Amygdala (tissue), 56 donors: Measurements from ENCODE around the gene PIWIL1.

Source experiments
- DNase-seq, 56 donors: peaks; one replicate each; lab custom pipeline; 2025; lab: John Stamatoyannopoulos, UW

Gene PIWIL1

DNA sequence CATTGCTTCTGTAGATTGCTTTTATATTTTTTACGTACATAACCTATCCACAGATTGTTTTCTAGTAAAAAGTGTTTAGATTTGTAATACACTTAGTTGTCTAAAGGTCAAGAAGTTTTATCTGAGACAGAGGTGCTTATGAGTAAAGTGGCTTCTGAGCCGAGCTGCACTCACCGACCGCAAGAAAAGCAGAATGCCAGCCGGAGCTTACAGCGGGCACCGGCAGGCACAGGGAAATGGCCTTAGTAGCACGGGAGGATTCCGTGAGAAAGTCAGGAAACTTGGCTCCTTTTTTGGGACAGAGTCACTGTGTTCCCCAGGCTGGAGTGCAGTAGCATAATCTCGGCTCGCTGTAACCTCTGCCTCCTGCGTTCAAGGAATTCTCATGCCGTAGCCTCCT is 29.8 kb downstream of the PIWIL1 start:
- no peak for DNase-seq

GRCh38 chr12:130369816-130370215 is 32.1 kb downstream of the PIWIL1 start:
- no peak for DNase-seq

- no peak for DNase-seq
These were observed 33.6 kb downstream of the PIWIL1 start for GRCh38 chr12:130371296-130371695.

DNA sequence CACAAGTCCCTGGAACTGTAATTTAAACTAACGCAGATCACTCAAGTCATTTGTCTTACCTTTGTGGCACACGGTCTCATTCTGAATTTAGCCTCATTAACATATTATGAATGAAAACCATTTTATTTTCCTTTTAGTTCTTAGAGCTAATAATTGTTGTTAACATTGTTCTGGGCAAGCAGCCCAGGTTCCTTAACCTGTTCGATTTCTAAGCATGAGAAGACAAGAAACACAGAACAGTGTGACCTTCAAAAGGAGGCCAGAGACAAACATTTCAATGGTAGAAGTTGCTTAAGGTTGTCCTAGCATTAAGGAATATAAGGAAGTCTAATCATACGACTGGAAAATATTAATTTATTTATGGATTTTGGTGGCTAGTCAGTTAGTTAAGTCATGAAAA is 35.2 kb downstream of the PIWIL1 start:
- DNase-seq, result no peak

GRCh38 chr12:130374083-130374482 is 36.4 kb downstream of the PIWIL1 start:
- DNase-seq, result no peak

DNA sequence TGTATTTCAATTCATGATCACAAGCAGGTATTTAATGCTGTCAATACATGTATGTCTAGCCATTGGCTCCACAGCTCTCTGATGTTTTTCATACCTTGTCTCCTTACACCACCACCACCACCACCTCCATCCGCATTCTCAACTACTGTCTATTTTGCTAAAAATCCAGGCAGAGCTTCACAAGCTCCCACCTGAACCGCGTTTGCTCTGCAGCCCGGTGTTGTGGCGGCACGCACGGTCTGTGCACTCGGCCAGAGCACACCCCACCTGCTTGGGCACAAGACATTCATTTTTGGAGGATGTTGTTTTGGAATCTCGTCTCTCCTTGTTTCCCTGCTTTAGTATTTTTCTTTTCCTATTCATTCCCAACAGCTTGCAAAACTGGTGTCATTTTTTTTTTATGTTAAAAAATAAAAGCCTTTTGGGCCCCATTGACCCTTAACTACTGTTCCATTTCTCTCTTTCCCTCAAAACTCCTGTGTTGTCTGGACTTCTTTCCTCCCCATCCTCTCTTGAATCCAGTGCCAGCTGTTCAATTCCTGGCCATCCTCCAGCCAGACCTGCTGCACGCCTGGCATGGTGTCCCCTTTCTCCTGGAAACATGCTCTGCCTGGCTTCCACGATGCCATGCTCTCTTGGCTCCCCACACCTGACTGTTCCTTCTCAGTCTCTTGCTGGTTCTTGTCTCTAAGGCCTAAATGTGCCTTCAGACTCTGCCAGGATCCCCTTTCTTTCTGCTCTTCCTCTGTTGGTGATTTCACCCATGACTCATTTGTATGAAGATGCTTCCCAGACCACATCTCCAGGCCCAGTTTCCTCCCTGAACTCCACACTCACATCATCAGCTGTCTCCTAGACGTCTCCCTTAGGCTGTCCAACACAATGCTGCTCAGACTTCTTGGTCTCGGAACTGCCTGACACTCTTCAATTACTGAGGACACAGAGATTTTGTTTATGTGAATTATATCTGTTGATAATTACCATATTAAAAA is 37.9 kb downstream of the PIWIL1 start:
- no peak for DNase-seq

DNA sequence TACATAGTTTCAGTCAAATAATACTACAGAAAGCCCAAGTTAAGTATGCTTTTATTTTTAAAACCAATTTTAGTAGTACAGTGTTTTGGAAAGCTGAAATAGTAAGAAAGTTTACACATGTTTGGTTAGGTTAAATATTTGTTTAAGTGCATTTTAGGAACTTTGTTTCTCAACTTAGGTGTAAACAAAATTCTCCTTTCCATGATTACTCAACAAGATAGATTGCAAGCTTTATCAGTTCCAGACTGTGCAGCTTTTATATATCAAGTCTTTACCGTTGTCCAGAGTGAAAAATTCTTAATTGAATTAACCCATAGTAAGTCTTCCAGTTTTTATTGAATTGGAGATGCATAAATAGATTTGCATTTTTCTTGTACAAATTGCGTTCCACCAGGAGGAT is 45.1 kb downstream of the PIWIL1 start:
- DNase-seq, result no peak

- no peak for DNase-seq
These were observed 46.5 kb downstream of the PIWIL1 start for GRCh38 chr12:130384234-130384633.

- no peak for DNase-seq
These were observed 47.5 kb downstream of the PIWIL1 start for GRCh38 chr12:130385193-130385592.

- DNase-seq, result no peak
These were observed 53.5 kb downstream of the PIWIL1 start for GRCh38 chr12:130391186-130391585.

GRCh38 chr12:130394906-130395305 is 57.2 kb downstream of the PIWIL1 start:
- no peak for DNase-seq

DNA sequence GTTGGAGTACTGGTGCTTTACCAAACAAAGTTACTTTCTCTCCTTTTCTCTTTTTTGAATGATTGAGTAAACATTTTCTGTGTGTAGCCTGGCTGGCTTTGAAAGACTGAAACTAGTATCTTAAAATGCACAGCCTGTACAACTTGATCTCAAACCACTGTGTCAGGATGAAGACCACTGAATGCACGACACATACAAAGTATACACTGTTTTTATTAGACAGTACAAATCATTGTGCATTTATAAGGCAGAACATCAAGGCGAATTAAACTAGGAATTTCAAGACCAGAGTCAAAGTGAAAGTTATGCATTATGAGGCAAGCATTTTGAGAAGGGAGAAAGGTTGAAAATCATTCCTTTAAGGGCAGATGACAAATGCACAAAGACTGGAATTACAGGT is 59.0 kb downstream of the PIWIL1 start:
- no peak for DNase-seq

GRCh38 chr12:130398100-130398848 is 60.6 kb downstream of the PIWIL1 start:
- DNase-seq, result no peak

DNA sequence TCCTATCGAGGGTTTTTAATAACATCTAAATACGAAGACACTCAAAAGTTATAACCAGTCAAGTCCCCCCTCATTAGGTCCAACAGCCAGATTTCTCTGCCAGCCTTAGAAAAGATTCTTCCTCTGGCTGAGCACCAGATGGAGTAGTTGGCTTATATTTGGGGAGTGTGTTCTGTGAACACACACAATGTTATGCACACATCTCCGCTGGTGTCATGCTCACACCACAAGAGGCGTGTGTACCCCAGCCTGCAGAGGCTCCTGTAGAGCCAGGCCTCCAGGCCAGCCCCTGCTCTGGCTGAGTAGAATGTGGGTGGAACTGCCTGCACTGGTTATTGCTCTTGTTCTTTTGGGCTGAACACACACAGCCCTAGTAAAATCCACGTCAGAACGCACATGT is 64.0 kb downstream of the PIWIL1 start:
- DNase-seq, result no peak

DNA sequence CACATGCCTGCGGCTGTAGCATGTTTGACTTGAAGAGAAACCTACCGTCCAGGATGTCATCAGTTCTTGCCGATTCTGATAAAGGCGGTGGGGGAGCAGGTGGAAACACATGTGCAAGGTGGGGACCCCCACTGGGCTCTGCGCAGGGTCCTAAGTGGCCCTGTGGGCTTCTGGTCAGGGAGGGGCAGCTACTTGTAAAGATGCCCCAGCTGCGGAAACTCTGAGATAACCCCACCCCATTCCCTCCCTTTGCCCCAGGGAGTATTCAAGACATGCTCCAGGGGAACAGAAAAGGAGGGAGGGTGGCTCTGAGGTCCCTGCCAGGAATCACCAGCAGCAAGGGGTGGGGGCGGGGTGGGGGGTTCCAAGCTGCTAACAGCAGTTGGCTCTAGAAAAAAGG is 67.6 kb downstream of the PIWIL1 start:
- no peak for DNase-seq

GRCh38 chr12:130412384-130412783 is 74.7 kb downstream of the PIWIL1 start:
- DNase-seq, result no peak

DNA sequence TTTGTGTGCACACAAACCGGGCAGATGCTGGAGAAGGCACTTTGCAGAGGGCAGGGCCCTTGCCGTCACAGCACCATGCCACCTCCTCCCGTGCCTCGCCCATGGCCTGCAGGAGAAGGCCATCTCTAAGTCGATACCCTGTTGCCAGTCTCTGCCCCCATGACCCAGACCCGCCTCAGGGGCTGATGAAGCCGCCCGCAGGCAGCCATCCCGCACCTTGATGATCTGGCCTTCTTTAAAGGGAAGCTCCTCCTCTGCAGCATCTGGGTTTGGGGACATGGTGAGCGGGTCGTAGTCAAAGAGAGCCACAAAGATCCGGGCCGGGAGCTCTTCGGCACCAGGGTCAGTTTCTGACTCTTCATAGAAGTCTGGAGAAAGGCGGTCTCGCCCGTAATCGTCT is 76.2 kb downstream of the PIWIL1 start:
- DNase-seq, result no peak

- DNase-seq, result no peak
These were observed 76.7 kb downstream of the PIWIL1 start for GRCh38 chr12:130414381-130414780.

DNA sequence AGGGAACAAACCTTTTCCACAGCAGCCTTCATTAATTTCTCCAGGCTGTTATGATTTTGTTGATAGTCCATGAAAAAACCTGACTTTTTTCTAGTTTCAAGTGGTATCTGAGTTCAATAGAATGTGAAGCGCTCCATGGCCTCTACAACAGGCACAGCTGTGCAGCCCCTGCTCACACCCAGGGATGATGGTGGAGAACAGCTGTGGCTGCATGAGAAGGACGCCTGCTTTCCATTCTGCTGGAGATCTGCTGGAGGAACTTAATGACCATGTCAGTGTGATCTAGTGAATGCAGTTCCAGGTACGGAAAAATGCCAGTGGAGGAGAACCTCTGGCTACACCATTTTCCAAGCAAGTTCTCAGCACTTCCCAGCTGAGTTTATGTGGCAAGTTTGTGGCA is 80.6 kb downstream of the PIWIL1 start:
- no peak for DNase-seq

GRCh38 chr12:130419116-130419515 is 81.4 kb downstream of the PIWIL1 start:
- DNase-seq, result no peak

- DNase-seq, result no peak
These were observed 82.4 kb downstream of the PIWIL1 start for GRCh38 chr12:130420071-130420470.

- no peak for DNase-seq
These were observed 84.2 kb downstream of the PIWIL1 start for GRCh38 chr12:130421896-130422295.
